HG02588 (cell line): Measurements from ENCODE around the gene MYLK.
A peak's percentile ranks its signal among the peaks of the same experiment; 100 is the strongest.
"Not testable (repeated sequence)": the region's sequence is repeated elsewhere in the genome, so short reads cannot be mapped to it uniquely, and the experiment has no call there.

Source experiments
- ATAC-seq: cut with Tn5 transposase; IDR thresholded peaks from one replicate; pipeline ENCODE4 v1.9.1; 2021; ENCODE audit warnings: mild to moderate bottlenecking, moderate library complexity; ENCODE audit not compliant: unreplicated experiment

Gene MYLK

DNA sequence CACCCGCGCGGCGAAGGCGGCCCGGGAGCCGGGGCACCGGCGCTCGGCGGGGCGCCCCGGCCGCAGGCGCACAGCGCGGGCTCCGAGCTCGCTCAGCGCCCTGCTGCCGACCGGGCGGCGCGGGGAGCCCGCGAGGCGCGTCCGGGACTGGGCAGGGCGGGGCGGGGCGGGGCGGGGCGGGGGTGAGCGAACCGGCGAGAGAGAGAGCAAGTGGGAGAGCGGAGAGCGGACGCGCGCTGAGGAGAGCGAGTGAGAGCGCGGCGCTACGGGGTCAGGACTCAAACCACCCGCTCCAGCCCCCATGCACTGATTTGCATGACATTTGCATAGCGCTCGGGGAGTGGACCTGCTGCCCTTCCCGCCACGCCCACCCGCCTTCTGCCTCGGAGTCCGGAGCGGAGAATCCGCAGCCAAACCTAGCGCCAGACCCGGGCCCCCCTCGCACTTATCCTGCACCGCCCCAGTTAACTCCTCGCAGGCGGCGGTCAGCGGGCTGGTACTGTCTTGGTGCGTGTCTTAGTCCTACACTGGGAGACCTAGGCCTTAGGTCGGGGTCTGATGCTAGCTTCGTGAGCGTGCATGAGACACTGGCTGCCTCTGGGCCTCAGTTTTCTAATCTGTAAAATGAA is at the start of gene MYLK:
Gene MYLK, minus strand, starts transcription at position 130 of the 629 bp plus-strand sequence. CDS start 90,491 bp downstream, outside the sequence.
- peak; percentile 64 for ATAC-seq

GRCh38 chr3:123930445-123930844 is 46.3 kb upstream of the MYLK start:
- ATAC-seq, result no peak

DNA sequence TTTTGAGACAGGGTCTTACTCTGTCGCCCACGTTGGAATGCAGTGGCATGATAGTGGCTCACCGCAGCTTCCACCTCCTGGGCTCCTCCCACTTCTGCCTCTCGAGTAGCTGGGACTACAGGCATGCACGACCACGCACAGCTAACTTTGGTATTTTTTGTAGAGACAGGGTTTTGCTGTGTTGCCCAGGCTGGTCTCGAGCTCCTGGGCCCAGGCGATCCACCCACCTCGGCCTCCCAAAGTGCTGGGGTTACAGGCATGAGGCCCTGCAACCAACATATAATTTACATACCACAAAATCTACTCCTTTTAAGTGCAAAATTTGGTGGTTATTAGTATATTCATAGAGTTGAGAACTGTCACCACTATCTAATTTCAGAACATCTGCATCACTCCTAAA is 45.2 kb upstream of the MYLK start:
- no peak for ATAC-seq

GRCh38 chr3:123926396-123926795 is 42.3 kb upstream of the MYLK start:
- no peak for ATAC-seq

- ATAC-seq, result no peak
Observed at GRCh38 chr3:123920868-123921267, 36.7 kb upstream of the MYLK start.

GRCh38 chr3:123920383-123920782 is 36.3 kb upstream of the MYLK start:
- ATAC-seq, result no peak

DNA sequence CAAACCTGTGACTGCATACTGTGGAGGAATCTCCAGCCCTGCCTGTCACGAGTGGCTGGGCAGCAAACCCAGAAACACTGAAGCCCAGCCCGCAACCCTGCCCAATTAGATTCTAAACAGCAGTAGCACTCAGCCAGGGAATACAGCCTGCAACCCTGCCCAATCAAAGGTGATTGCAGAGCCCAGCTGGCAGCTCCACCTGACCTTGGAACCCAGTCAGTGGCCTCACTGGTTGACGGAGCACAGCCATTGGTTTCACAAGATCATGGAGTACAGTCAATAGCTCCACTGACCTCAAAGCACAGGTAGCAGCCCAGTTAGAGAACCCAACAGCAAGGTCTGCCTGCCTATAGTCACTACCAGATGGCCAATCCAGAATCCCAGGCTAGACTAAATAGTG is 35.2 kb upstream of the MYLK start:
- no peak for ATAC-seq

DNA sequence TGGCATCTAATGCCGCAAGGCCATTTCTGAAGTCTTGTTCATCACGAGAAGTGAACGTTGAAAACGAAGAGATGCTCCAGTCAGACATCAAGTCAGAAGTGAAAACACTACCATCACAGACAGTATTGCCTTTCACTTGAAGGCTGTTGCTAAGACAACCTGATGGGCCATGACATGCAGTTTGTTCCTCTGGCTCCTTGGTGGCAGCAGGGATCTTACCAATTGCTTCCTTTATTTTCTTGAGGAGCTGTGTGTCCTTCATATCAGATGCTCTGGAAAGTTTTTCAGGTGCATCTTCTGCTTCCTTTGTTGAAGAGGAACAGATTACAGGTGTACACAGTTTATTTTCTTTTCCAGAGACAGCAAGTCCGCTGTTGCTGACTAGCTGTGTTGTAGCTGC is 30.7 kb upstream of the MYLK start:
- no peak for ATAC-seq

- ATAC-seq, result no peak
Observed at GRCh38 chr3:123909785-123910184, 25.7 kb upstream of the MYLK start.

DNA sequence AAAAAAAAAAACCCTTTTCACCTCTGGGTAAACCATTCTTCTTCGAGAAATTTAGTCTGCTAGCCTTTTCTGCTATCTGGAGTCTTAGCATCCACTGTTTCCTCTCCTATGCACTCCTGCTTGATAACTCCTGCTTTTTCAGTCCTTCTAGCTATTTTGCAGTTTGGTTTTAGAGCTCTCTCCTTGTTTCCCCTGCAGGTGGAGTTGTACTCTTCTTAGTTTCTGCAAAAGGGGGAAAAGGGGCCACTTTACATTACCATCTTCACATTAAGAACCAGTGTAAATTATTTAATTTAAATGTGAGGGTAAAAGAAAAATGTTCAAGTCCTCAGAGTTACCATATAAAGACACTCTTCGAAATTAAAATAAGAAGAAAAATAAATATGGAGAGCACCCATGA is 23.6 kb upstream of the MYLK start:
- no peak for ATAC-seq

DNA sequence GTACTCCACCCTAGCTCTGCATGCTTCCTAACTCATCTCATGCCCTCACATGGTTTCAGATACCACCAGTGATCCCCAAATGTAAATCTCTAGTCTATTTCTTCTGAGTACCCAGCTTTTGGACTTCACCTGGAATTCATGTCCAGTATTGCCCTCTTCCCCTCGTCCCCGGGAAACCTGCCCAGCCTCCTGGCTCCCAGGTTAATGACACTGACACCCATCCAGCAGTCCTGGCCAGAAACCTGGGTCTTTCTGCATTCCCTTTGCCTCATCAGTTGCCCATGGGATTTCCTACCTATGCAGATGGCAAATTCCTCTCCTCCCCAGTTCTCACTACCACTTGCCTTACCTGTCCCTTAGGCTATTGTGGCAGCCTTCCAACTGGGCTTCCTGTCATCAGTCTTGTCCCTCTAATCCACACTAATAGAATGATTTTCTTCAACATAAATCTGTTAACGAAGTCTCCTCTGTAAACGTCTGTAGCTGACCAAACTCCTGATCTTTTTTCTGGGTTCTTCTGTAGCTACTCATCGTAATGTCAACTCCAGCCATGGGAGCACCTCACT is 15.3 kb upstream of the MYLK start:
- ATAC-seq, result no peak

DNA sequence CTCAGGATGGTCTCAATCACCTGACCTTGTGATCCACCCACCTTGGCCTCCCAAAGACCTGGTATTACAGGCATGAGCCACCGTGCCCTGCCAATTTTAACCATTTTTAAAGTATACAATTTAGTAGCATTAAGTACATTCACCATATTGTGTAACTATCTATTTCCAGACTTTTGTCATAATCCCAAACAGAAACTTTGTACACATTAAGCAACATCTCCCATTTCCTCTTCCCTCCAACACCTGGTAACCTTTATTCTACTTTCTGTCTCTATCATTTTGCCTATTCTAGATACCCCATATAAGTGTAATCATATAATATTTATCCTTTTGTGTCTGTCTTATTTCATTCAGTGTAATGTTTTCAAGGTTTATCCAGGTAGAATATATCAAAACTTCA is 8.9 kb upstream of the MYLK start:
- ATAC-seq, result no peak

GRCh38 chr3:123892195-123892594 is 8.1 kb upstream of the MYLK start:
- no peak for ATAC-seq

DNA sequence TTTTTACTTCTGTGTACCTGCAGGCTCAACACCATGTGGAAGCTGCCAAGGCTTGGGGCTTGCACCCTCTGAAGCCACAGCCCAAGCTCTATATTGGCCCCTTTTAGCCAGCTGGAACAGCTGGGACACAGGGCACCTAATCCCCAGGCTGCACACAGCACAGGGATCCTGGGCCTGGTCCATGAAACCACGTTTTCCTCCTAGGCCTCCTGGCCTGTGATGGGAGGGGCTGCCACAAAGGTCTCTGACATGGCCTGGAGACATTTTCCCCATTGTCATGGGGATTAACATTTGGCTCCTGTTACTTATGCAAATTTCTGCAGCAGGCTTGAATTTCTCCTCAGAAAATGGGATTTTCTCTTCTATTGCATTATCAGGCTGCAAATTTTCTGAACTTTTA is 6.9 kb upstream of the MYLK start:
- not testable (repeated sequence) for ATAC-seq

DNA sequence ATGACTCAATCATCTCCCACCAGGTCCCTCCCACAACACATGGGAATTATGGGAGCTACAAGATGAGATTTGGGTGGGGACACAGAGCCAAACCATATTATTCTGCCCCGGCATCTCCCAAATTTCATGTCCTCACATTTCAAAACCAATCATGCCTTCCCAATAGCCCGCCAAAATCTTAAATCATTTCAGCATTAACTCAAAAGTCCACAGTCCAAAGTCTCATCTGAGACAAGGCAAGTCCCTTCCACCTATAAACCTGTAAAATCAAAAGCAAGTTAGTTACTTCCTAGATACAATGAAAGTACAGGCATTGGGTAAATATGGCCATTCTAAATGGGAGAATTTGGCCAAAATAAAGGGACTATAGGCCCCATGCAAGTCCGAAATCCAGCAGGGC is 6.0 kb upstream of the MYLK start:
- not testable (repeated sequence) for ATAC-seq

GRCh38 chr3:123884993-123885392 is 861 bp upstream of the MYLK start:
- no peak for ATAC-seq

DNA sequence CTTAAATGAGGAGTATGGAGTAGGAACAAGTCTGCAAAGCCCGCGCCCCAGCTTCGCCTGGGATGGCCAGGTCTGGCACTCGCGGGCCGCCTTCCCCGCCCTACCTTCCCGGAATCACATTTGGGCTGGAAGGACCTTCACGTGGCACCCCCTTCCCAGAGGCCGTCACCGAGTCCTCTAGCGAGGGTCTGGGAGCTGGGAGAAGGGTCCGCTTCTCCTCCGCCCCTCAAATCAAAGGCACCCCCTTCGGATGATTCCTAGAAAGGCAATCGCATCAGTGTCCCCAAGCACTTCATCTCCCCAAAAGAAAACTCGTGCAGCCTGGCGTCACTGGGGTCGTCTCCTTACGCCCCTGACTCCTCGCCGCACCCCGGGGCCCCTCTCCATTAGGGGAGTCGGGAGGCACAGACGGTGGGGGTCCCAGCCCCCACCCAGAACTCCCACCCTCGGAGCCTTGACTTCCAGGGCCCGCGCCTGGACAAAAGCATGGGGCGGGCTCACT is 380 bp downstream of the MYLK start:
- no peak for ATAC-seq

GRCh38 chr3:123883111-123883510 is 1.0 kb downstream of the MYLK start:
- ATAC-seq, result no peak

DNA sequence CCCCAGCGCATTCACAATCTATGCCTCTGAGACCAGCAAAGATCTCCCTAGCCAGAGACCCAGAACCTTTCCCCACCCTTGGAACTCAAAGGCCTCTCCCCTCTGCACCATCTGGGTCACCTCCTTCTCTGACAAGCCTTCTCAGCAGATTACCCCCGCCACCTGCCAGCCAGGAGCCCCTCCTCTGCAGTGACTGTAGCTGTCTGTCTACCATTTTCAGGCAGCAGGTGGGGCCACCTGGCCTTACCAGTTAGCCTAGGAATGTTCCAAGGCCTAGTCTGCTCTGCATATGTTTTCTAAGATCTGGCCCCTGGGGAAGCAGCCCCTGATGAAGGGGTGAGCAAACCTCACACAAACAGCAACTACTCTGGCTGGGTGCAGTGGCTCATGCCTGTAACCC is 2.4 kb downstream of the MYLK start:
- ATAC-seq, result no peak

GRCh38 chr3:123880998-123881561 is 3.1 kb downstream of the MYLK start:
- no peak for ATAC-seq

DNA sequence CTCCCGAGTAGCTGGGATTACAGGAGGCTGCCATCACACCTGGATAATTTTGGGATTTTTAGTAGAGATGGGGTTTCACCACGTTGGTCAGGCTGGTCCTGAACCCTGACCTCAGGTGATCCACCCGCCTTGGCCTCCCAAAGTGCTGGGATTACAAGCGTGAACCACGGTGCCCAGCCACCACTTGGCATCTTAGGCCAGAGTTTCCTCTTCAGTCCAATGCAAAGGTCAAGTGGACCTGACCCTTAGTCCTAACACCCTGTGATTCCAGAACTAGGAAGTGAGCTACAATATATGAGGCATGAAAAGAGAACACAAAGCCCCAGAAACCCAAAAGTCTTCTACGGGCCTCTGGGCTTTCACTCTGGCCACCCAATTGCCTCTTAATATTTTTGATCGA is 5.3 kb downstream of the MYLK start:
- no peak for ATAC-seq

DNA sequence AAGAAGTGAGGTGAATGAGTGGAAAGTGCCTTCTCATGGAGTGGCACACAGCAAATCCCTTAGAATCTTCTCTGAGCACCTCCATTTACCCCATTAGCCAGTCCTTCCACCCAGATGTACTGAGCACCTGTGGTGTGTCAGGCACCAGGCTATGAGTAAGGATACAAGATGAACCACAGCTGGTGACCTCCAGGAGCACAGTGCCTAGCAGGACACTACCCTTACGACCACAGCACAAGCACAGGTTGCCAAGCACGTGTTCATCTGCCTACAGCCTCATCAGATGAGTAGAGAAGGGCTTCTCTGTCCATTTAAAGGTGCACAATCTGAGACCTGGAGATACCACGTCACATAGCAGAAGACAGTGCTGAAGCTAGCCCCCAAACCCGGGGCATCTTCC is 6.2 kb downstream of the MYLK start:
- no peak for ATAC-seq

GRCh38 chr3:123877466-123877865 is 6.7 kb downstream of the MYLK start:
- no peak for ATAC-seq
